NCI-H748 (cell line): Measurements from ENCODE around the gene VMO1.
A peak's percentile ranks its signal among the peaks of the same experiment; 100 is the strongest.
"Not testable (repeated sequence)": the region's sequence is repeated elsewhere in the genome, so short reads cannot be mapped to it uniquely, and the experiment has no call there.

Experiments
- DNase-seq: peaks from one replicate; lab custom pipeline; 2025; ENCODE audit not compliant: unreplicated experiment; lab: John Stamatoyannopoulos, UW

Gene VMO1, protein sequence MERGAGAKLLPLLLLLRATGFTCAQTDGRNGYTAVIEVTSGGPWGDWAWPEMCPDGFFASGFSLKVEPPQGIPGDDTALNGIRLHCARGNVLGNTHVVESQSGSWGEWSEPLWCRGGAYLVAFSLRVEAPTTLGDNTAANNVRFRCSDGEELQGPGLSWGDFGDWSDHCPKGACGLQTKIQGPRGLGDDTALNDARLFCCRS

GRCh38 chr17:4786106-4786511 lies at the start of gene VMO1:
VMO1 (minus strand) TSS chr17:4786364; CDS start chr17:4786352, 12 bp downstream.
- no peak for DNase-seq

GRCh38 chr17:4834681-4835020 lies 48.5 kb upstream of the VMO1 start:
- no peak for DNase-seq

- DNase-seq = peak; percentile 70
Measured at GRCh38 chr17:4833941-4834680, 47.9 kb upstream of the VMO1 start.

DNA sequence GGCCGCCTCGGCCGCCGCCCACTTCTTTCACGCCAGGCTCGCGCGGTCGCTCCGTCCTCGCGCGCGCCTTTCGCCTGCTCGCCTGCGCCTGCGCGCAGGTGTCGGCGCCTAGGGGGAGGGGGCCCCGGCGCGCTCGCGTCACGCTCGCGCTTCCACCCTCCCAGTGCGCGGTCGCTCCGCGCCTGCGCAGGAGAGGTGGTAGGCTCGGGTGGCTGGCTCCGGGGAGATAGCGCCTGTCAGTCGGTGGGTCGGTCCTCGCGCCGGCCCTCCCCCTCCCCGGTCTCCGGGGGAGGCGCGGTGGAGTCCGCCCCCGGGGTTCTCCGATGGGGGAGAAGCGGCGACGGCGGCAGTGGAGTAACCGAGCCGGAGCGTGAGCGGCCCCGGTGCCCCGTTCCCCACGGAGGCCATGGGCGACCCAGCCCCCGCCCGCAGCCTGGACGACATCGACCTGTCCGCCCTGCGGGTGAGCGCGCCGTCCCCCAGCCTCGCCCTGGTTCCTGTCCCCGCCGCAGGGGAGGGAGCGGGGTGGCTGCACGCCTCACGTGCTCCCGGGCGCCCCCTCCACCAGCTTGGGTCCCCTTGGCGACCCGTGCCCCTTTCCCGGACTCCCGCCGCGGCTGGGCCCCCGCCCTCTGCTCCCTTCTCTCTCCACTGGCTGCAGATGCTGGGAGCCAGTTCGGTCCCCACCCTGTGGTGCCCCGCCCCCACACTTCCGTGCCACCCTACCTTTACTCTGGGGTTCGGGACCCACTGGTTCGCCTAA lies 47.2 kb upstream of the VMO1 start, which contains the start of gene MINK1:
MINK1 (plus strand) TSS at position 163 of the 763 bp plus-strand sequence; CDS start at position 407, 244 bp downstream.
- DNase-seq = peak; percentile 97

- not testable (repeated sequence) for DNase-seq
Measured at GRCh38 chr17:4832829-4833177, 46.6 kb upstream of the VMO1 start.

GRCh38 chr17:4827399-4827798 lies 41.2 kb upstream of the VMO1 start:
- no peak for DNase-seq

DNA sequence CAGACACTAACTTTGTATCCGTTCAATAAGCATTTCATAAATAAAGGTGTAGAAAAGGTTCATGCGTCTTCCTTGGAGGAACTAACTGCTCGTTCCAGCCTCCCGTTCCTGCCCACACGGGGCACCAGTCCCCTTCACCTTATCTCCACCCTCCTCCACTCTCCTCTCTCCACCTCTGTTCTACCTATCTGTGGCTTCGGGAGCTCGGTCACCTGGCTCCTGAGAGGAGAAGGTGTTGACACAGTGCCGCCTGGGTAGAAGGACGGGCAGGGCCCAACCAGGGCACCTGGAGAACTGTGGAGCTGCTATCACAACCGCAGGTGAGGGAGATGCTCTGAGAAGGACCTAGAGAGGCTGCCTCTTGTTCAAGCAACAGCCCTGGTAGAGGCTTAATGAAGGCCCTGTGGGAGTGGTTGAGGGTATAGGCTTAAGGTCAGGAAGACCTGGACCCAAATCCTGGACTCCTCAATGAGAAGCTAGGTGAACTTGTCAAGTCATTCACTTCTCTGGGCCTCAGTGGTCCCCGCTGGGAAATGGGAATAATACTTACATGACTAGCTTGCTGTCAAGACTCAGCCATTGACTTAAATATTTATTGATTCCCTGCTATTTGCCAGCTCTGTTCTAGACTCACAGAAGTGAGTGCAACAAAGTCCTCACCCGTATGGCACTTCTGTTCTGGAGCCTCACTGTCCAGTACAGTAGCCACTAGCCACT lies 37.4 kb upstream of the VMO1 start:
- DNase-seq = no peak

DNA sequence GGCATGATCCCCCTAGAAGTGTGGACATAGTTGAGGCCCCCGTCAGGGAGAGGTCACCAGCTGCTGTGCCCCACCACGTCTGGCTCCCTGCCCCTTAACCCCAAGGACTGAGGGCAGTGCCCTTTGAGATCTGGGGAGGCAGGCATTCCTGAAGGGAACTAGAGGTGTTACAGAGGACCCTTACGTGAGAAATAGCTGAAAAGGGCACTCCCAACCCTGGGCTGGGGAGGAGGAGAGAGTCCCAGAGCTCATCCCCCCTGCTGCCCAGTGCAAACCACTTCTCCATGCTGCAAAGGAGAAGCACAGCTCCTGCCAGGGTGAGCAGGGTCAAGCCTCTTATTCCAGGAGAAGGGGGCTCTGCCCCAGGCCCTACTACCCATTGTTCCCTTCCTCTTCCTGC lies 36.7 kb upstream of the VMO1 start:
- no peak for DNase-seq

DNA sequence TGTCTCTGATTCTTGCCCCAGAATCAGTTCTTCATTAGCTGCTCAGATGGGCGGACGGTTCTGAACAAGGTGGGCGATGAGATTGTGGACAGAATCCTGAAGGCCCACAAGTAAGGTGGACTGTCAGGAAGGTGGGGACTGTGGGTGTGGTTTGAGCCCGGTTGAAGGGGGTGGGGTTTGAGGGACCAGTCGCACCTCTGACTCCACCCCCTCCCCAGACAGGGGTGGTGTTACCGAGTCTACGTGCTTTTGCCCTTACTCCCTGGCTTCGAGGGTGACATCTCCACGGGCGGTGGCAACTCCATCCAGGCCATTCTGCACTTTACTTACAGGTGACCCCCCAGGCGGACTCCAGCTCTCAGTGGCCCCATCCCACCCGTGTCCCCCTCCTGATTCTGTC lies 32.1 kb upstream of the VMO1 start:
- no peak for DNase-seq

DNA sequence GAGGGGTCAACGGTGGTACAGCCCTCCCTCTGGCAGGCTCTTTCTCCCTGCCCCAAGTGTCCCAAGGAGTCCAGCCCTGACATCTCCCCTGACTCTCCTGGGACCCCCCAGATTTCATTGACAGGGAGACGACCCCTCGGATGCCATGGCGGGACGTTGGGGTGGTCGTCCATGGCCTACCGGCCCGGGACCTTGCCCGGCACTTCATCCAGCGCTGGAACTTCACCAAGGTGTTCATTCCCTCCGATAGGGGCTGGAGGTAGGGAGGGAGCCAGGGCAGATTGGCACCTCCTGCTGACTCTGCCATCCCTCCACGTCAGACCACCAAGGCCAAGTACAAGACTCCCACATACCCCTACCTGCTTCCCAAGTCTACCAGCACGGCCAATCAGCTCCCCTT lies 30.7 kb upstream of the VMO1 start:
- DNase-seq = no peak

GRCh38 chr17:4815043-4815675 lies 29.0 kb upstream of the VMO1 start:
- no peak for DNase-seq

DNA sequence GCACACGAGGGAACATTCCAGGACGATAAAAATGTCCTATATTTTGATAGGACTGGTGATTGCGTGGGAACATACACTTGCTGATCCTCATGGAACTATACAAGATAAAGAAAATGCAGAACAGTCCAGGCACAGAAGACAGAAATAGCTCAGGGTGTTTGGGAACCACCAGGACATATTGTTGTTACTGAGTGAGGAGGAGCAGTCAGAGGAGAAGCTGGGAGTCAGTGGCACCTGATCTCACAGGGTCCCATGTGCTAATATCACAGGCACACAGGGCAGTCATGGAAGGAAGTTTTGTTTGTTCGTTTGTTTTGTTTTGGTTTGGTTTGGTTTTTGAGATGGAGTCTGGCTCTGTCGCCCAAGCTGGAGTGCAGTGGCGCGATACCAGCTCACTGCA lies 26.5 kb upstream of the VMO1 start:
- no peak for DNase-seq

DNA sequence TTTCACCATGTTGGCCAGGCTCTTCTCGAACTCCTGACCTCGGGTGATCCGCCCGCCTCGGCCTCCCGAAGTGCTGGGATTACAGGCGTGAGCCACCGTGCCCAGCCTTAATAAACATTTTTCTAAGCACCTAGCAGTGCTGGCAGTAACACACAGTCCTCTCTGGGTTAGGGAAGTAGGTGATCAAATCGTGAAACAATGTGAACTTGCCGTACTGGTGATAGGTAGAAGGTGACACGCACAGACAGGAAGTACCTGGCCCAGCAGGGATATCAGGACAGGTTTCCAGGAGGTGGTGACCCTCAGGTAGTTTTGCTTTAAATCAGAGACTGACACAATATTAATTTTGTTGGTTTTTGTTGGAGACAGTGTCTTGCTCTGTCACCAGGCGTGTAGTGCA lies 25.3 kb upstream of the VMO1 start:
- no peak for DNase-seq

DNA sequence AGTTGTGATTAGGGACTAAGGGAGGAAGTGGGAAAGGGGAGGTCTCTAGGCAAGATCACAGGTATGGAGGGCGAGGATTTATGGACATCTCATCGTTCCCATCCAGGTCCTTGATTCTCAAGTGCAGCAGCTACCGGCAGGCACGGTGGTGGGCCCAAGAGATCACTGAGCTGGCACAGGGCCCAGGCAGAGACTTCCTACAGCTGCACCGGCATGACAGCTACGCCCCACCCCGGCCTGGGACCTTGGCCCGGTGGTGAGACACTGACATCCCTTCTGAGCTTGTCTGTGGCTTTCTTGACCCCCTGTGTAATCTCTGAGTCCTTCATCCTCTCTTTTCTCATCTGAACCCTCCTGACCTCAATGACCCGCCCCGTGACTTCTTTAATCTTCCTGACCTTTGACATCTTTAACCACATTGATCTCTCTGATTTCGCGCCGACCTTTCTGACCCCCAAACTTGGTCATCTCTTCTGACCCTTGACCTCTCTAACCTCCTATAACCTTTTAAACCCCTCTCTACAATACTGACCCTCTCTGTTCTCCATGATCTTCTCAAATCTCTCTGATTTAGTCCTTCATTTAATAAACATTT lies 24.6 kb upstream of the VMO1 start:
- DNase-seq = no peak

DNA sequence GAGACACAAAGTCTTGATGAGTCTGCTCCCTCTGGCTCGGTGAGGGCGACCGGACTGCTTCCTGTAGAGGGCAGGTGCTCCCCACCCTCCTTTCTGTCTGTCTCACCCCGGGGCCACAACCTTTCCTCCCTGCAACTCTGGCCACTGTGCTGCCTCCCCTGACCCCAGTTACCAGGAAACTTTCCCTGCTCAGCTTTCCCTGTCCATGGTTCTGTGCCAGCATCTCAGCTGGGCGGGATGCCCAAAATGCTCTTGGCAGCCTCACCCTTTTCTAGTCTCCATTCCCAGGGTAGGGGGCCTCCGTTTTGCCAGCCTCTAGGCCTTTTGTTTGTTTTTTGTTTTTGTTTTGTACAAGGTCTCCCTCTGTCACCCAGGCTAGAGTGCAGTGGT lies 22.2 kb upstream of the VMO1 start:
- DNase-seq = no peak

GRCh38 chr17:4807605-4808377 lies 21.6 kb upstream of the VMO1 start:
- no peak for DNase-seq

DNA sequence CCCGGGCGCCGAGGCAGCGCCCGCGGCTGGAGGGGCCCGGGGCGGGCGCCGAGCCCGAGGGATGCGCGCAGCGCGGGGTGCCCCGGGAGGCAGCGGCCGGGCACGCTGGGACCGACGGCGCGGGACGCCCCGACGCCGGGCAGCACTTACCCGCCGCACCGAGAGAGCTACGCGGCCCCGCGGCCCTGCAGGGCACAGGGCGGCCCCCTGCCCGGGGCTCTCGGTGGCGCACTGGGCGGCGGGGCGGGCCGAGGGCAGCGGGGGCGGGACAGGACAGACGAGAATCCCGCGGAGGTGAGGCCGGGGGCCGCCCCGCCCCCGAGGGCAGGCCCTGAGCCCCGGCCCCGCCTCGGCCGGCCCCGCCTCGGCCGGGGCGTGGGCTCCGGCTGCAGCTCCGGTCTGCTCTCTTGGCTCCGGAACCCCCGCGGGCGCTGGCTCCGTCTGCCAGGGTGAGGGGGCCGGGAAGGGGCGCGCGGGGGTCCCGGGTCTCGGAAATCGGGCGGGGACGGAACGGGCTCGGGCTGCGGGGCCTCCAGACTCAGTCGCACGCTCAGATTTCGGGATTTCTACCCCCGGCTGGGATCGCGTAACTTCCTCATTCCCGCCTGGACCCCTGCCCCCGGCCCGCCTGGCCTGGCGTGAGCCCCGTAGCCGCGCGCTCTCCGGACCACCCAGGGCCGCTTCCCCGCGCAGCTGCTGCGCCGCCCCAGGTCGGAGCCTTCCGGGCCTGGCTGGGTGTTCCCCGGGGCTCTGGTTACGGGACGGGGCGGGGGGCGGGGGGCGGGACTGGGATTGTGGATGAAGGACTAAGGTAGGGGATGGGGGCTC lies 20.8 kb upstream of the VMO1 start, which contains the start of gene PLD2:
PLD2 (plus strand) TSS at position 376 of the 828 bp plus-strand sequence. CDS start 621 bp downstream, outside the sequence.
- DNase-seq = peak; percentile 92

DNA sequence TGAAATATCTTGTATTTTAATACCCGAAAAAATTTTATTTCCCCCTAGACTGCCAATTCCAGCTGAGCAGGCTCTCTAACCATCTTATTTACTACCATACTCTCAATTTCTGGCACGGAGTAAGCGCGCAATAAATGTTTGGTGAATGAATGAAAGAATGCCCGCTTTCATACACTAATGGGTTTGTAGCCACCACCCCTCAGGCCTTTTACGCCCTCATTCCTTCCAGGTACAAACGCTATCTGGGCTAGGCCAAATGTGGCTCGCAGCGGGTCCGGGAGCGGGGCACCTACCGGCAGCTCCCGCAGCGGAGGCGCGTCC lies 20.3 kb upstream of the VMO1 start:
- peak; percentile 72 for DNase-seq

GRCh38 chr17:4802228-4802627 lies 16.1 kb upstream of the VMO1 start, which contains the start of gene C17orf114:
C17orf114 (minus strand) TSS chr17:4802328.
- no peak for DNase-seq
